Measurements from ENCODE around the gene RAD51B.

GRCh38 chr14:68518166-68518565 lies 698.6 kb downstream of the RAD51B start:
- TF ChIP-seq CTCF (IDR thresholded peaks at IDR 0.05): no peak
- no peak for TF ChIP-seq POLR2A (IDR thresholded peaks at IDR 0.05)
- no peak for TF ChIP-seq EP300 (IDR thresholded peaks at IDR 0.05)
